ENCODE data around the gene BCKDK.

DNA sequence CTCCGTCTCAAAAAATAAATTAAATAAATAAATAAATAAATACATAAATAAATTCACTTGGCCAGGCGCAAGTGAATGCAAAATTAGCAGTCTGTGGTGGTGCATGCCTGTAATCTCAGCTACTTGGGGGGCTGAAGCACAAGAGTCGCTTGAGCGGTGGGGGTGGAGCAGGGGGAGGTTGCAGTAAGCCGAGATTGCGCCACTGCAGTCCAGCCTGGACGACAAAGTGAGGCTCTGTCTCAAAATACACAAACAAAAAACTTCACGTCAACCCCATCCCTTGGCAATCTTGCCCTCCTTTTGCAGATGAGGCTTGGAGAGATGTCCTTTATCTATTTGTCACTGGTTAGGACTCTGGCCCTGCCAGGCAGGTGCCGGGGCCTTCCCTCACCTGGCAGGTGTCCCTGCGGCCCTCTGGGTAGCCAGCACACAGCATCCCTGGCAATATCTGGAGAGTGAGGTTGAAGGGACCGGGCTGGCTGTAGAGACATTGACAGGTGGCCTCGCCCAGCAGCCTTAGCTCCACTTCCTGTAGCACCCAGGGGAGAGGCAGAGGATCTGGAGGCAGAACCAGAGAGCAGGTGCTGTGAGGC is 37.3 kb downstream of the BCKDK start:
- TF ChIP-seq, protein P1, sequence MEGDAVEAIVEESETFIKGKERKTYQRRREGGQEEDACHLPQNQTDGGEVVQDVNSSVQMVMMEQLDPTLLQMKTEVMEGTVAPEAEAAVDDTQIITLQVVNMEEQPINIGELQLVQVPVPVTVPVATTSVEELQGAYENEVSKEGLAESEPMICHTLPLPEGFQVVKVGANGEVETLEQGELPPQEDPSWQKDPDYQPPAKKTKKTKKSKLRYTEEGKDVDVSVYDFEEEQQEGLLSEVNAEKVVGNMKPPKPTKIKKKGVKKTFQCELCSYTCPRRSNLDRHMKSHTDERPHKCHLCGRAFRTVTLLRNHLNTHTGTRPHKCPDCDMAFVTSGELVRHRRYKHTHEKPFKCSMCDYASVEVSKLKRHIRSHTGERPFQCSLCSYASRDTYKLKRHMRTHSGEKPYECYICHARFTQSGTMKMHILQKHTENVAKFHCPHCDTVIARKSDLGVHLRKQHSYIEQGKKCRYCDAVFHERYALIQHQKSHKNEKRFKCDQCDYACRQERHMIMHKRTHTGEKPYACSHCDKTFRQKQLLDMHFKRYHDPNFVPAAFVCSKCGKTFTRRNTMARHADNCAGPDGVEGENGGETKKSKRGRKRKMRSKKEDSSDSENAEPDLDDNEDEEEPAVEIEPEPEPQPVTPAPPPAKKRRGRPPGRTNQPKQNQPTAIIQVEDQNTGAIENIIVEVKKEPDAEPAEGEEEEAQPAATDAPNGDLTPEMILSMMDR (IDR thresholded peaks at IDR 0.05; ENCODE audit: low read depth, low read length): no peak
- TF ChIP-seq, protein P2, sequence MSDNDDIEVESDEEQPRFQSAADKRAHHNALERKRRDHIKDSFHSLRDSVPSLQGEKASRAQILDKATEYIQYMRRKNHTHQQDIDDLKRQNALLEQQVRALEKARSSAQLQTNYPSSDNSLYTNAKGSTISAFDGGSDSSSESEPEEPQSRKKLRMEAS (IDR thresholded peaks at IDR 0.05; ENCODE audit: low read depth, low read length): no peak
